ENCODE results near the gene PTDSS2.
A peak's percentile ranks its signal among the peaks of the same experiment; 100 is the strongest.

Gene PTDSS2

GRCh38 chr11:494761-495536 is 44.9 kb downstream of the PTDSS2 start:
- DNase-seq, result no peak

- DNase-seq, result no peak
These were observed 45.5 kb downstream of the PTDSS2 start for GRCh38 chr11:495537-495931.

- DNase-seq, result no peak
These were observed 46.9 kb downstream of the PTDSS2 start for GRCh38 chr11:496834-497564.

DNA sequence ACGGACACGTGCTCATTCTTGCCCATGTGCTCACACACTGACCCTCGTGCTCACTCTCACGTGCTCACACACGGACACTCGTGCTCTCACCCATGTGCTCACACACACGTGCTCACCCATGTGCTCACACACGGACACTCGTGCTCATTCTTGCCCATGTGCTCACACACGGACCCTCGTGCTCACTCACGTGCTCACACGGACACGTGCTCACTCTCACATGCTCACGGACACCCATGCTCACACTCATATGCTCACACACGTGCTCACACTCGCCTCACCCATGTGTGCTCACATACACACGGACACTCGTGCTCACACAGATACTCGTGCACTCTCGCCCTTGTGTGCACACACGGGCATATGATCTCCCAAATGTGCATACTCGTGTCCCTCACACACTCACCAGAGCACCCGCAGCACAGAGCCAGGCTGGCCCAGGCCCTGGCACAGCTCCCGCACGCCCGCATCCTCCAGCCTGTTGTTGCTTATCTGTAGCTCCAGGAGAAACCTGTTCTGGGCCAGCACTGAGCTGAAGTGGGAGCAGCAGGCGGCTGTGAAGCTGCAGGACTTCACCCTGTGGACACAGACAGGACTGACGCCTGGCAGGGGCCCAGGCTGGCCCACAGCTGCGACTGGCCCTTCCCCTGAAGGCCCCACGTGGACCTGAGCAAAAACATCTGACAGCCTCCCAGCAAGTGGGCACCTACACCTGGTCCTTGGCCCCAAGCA is 47.7 kb downstream of the PTDSS2 start:
- no peak for DNase-seq

DNA sequence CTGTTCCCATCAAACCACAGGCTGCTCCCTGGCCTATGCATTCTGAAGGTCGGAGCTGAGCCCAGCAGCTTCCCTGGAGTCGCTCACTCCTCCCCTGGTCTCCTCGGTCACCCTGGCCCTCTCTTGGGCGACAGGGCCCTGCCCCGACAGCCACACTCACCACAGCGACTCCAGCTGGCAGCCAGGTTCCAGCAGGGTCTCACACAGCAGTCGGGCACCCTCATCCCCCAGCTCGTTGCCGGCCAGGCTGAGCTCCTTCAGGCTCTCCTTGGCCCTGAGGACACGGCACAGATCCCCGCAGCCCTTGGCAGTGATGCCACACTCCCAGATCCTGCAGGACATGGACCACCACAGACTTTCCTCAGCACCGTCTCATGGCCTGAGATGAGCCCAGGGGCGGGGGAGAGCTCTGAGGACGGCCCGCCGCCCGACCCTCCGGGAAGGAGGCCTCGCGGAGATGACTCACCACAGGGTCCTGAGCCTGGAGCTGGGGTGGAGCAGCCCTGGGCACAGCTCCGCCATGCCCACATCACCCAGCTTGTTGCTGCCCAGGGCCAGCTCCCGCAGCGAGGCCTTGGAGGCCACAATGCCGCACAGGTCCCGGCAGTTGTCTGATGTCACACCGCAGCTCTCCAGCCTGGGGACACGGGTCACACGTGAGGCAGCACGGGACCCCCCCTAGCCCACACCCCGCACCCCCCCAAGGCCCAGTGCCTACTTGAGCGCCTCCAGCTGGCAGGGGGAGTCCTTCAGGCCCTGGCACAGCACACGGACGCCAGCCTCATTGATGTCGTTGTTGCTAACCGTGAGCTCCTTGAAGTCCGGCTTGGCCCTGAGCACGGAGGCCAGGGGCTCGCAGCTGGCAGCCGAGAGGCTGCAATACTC is 48.5 kb downstream of the PTDSS2 start:
- no peak for DNase-seq

- no peak for DNase-seq
These were observed 49.4 kb downstream of the PTDSS2 start for GRCh38 chr11:499201-500076.

- no peak for DNase-seq
These were observed 51.1 kb downstream of the PTDSS2 start for GRCh38 chr11:501001-501682.

- no peak for DNase-seq
These were observed 51.7 kb downstream of the PTDSS2 start for GRCh38 chr11:501683-502287.

GRCh38 chr11:502288-503178 is 52.5 kb downstream of the PTDSS2 start:
- DNase-seq, result no peak

GRCh38 chr11:503179-503981 is 53.3 kb downstream of the PTDSS2 start:
- DNase-seq, result no peak

DNA sequence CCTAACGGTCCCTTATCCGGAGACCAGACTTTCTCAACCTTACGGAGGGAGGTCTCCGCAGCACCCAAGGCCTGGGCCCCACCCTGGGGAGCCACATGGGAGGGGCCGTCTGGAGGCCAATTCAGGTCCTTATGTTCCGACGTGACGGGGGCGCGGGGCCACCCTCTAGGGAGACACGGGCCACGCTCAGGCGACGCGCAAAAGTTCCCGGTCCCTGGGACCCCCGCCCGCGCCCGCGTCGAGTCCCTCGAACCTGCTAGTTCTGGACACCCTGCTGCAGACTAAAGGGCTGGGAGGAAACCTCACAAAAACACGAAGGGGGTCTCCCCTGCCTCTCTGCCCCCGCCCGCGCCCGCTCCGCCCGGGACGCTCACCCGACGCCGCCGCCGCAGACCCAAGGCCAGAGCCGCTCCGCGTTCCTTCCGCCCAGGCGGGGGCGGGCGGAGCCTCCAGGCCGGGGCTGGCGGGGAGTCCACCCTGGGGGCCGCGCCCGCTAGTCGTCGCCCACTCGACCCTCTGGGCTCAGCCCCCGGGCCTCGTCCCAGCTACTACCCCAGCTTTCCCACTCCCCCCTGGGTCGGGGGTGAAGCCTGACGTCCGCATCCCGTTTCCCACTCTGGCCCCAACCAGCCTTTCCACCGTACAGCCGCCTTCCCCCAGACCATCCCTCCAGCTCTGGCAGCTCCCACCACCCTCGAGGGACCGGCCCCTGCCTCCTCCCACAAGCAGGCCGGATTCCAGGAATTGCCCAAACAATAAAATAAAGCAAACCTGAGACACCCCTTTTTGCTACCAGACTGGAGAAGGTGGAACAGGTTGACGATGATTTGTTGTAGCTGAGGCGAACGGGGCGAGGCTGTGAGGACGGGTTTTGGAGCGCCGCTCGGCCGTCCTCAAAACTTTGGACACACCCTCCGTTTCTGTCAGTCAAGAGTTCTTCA is 54.2 kb downstream of the PTDSS2 start:
- no peak for DNase-seq

GRCh38 chr11:504994-505344 is 54.9 kb downstream of the PTDSS2 start:
- DNase-seq, result no peak

- DNase-seq, result peak; percentile 98
These were observed 56.3 kb downstream of the PTDSS2 start for GRCh38 chr11:506238-506994.

DNA sequence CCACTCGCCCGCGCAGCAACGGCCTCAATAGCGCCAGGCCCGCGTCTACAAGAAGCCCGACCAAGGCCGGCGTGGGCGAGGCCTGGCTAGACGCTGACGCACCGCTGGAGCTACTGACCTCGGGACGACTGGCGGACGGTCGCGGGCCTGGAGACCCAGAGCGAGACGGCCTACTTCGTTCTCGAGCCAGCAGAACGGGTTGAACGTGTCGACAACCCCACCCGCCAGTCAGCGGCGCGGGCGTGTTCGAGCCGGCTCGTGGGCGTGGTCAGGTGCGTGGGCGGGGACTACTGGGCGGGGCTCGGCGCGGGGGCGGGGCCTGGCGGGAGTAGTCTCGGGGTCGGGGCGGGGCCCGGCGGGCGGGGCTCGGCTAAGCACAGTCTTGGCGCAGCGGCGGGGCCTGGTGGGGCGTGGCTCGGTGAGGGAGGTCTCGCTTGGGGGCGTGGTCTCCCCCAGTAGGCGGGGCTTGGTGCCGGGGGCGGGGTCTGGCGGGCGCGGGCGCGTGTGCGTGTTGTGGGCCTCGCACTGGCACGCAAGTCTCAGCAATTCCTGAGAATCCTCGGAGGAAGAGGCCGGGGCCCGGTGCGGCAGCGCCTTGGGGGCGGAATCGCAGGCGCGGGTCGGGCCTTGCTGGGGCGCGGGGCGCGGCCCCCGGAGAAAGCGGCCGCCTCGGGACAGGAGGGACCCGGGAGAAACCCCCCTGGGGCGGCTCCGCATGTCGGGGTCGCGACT is 57.1 kb downstream of the PTDSS2 start, which contains the start of gene RNH1:
TSS of gene RNH1 (minus strand) at position 248 of the 732 bp plus-strand sequence. CDS start 5,080 bp downstream, outside the sequence.
- peak; percentile 99 for DNase-seq

DNA sequence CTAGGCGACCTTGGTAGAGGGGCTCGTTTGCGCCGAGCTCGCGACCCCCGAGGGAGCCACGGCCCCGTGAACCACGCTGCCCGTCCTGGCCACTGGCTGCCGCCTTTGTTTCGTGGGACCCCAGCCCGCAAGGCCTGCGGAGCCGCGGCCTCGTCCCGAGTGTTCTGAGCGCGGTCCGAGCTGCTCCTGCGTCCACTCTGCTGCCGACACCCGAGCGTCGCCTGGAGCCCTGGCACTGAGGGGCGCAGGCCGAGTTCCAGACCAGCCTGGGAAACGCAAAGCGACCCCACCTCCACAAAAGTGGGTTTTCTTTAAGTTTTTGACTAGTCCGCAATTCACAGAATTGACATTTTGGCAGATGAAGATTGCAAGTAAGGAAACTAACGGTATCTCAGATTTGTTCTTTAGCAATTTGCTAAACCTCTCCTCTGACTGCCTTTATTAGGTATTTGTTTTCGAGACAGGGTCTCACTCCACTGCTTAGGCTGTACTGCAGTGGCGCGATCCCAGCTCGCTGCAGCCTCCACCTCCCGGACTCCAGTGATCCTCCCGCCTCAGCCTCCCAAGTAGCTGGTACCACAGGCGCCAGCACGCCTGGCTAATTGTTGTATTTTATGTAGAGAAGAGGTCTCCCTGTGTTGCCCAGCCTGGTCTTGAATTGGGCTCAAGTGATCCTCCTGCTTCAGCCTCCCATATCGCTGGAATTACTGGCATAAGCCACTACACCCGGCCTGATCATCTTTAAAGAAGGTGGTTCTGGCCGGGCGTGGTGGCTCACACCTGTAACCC is 57.8 kb downstream of the PTDSS2 start:
- no peak for DNase-seq
